HepG2 (cell line): ENCODE results near the gene XXYLT1. TPM values are rescaled to one million over a fixed set of nuclear protein-coding genes. Genes with fewer than 3 reads are reported as not detected.
A peak's percentile ranks its signal among the peaks of the same experiment; 100 is the strongest.

Experiments
- ATM ChIP-seq: fragments of 450-650 bp; IDR thresholded peaks from 2 replicates; pipeline ENCODE4 v1.7.1; 2017; ENCODE audit warnings: mild to moderate bottlenecking, borderline replicate concordance
- GABPB1 ChIP-seq: IDR thresholded peaks from 2 replicates; pipeline ENCODE4 v1.6.1; 2016; ENCODE audit warnings: mild to moderate bottlenecking, missing genetic modification reagents, moderate library complexity, missing compliant biosample characterization
- HBP1 ChIP-seq: IDR thresholded peaks from 2 replicates; pipeline ENCODE4 v1.6.1; 2016; ENCODE audit warnings: low read depth, control low read depth
- JUND ChIP-seq: sonication (generic); formaldehyde crosslinking; IDR thresholded peaks from 2 replicates; pipeline ENCODE4 v1.8.0; 2022; ENCODE audit warnings: mild to moderate bottlenecking, missing genetic modification reagents
- NAIF1 ChIP-seq: sonication (generic); formaldehyde crosslinking; IDR thresholded peaks from 2 replicates; pipeline ENCODE4 v1.5.0; 2020; ENCODE audit warnings: mild to moderate bottlenecking, missing genetic modification reagents, borderline replicate concordance
- SAFB2 ChIP-seq: sonication (generic); formaldehyde crosslinking; IDR thresholded peaks from 2 replicates; pipeline ENCODE4 v1.5.1; 2020; ENCODE audit warnings: missing genetic modification reagents, low read depth, mild to moderate bottlenecking, borderline replicate concordance
- SNAPC2 ChIP-seq: sonication (generic); formaldehyde crosslinking; IDR thresholded peaks from 2 replicates; pipeline ENCODE4 v1.8.1; 2022; ENCODE audit warnings: mild to moderate bottlenecking, missing genetic modification reagents
- SP4 ChIP-seq: sonication (generic); formaldehyde crosslinking; IDR thresholded peaks from 2 replicates; pipeline ENCODE4 v1.8.1; 2023; ENCODE audit warnings: mild to moderate bottlenecking, missing genetic modification reagents
- TFDP1 ChIP-seq: IDR thresholded peaks from 2 replicates; pipeline ENCODE4 v1.6.1; 2016; ENCODE audit warnings: missing compliant biosample characterization, missing genetic modification reagents, borderline replicate concordance
- U2AF1 ChIP-seq: fragments of 200-400 bp; formaldehyde crosslinking; optimal IDR thresholded peaks from 2 replicates; pipeline ENCODE3; 2017; ENCODE audit warnings: mild to moderate bottlenecking, low read depth, low read length
- U2AF2 ChIP-seq: fragments of 200-400 bp; formaldehyde crosslinking; IDR thresholded peaks from 2 replicates; pipeline ENCODE4 v1.6.1; 2017; ENCODE audit warnings: low read depth, mild to moderate bottlenecking, low read length
- WIZ ChIP-seq: sonication (generic); formaldehyde crosslinking; IDR thresholded peaks from 2 replicates; pipeline ENCODE4 v1.5.1; 2020; ENCODE audit warnings: mild to moderate bottlenecking, missing genetic modification reagents
- ZBTB25 ChIP-seq: IDR thresholded peaks from 2 replicates; pipeline ENCODE4 v1.6.1; 2018; ENCODE audit warnings: missing genetic modification reagents
- ZHX1 ChIP-seq: sonication (generic); formaldehyde crosslinking; IDR thresholded peaks from 2 replicates; pipeline ENCODE4 v1.8.1; 2022; ENCODE audit warnings: low read depth, mild to moderate bottlenecking, missing genetic modification reagents
- ZNF292 ChIP-seq: sonication (generic); formaldehyde crosslinking; IDR thresholded peaks from 2 replicates; pipeline ENCODE4 v1.8.1; 2022; ENCODE audit warnings: mild to moderate bottlenecking, low read depth, missing genetic modification reagents, borderline replicate concordance
- ZNF512B ChIP-seq: sonication (generic); formaldehyde crosslinking; IDR thresholded peaks from 2 replicates; pipeline ENCODE4 v1.5.1; 2020; ENCODE audit warnings: missing genetic modification reagents, mild to moderate bottlenecking, borderline replicate concordance
- ZNF619 ChIP-seq: sonication (generic); formaldehyde crosslinking; IDR thresholded peaks from 2 replicates; pipeline ENCODE4 v1.4.0; 2020; ENCODE audit warnings: mild to moderate bottlenecking, missing genetic modification reagents
- ZNF672 ChIP-seq: sonication (generic); formaldehyde crosslinking; IDR thresholded peaks from 2 replicates; pipeline ENCODE4 v1.8.1; 2022; ENCODE audit warnings: missing genetic modification reagents
- ZNF678 ChIP-seq: sonication (generic); formaldehyde crosslinking; IDR thresholded peaks from 2 replicates; pipeline ENCODE4 v1.4.0; 2020; ENCODE audit warnings: mild to moderate bottlenecking, missing genetic modification reagents
- ZSCAN25 ChIP-seq: sonication (generic); formaldehyde crosslinking; IDR thresholded peaks from 2 replicates; pipeline ENCODE4 v1.8.0; 2022; ENCODE audit warnings: mild to moderate bottlenecking, missing genetic modification reagents
- ZSCAN31 ChIP-seq: sonication (generic); formaldehyde crosslinking; IDR thresholded peaks from 2 replicates; pipeline ENCODE4 v1.5.0; 2020; ENCODE audit warnings: low read depth, mild to moderate bottlenecking, missing genetic modification reagents
- polyA plus RNA-seq, 8 experiments: library from polyadenylated mRNA; depleted of rRNA in 3 of 8; stranded (reverse) in 7 of 8; unstranded in 1 of 8; fragments of >200 nt; fragmentation: Illumina TruSeq in 4 of 8; extraction: Trizol in 4 of 8; gene quantifications; 2 replicates each; pipeline versions ENCODE4 v1.2.1 to v1.2.3, GENCODE V29; 2011 to 2016; ENCODE audit warnings: low read depth in 4 of 8, missing spikeins in 1 of 8, mixed read lengths in 1 of 8; ENCODE audit not compliant: insufficient read depth in 1 of 8
- total RNA-seq, 5 experiments: library from RNA; depleted of rRNA; stranded (reverse); fragments of >200 nt; fragmentation: Illumina TruSeq; extraction: Trizol; gene quantifications; 2 replicates each; pipeline ENCODE4 v1.2.3, GENCODE V29; 2016; ENCODE audit warnings: low read depth in 1 of 5

XXYLT1 gene
- total and polyA plus RNA-seq, 2 of the 13 experiments (the other 11 are each of a cell fraction or from before 2014, with no cell fraction given), result 17.7 to 19.0 TPM

- TF ChIP-seq HBP1 (no peak), ZNF512B (CRISPR knock-in tag) (no peak), ZNF672 (CRISPR knock-in tag) (no peak), U2AF1 (no peak), ZNF678 (no peak), ZSCAN31 (CRISPR knock-in tag) (no peak; the same call in 1 of the 2 replicates), SNAPC2 (CRISPR knock-in tag) (peak; percentile 43; the same call in 1 of the 2 replicates), NAIF1 (no peak), ZSCAN25 (no peak), ATM (no peak), TFDP1 (CRISPR knock-in tag) (no peak), ZNF292 (CRISPR knock-in tag) (peak; percentile 67; the same call in 1 of the 2 replicates), JUND (CRISPR knock-in tag) (peak; percentile 70; the same call in 1 of the 2 replicates), ZHX1 (CRISPR knock-in tag) (peak; percentile 18; the same call in 1 of the 2 replicates), SAFB2 (CRISPR knock-in tag) (no peak; the same call in 1 of the 2 replicates), SP4 (CRISPR knock-in tag) (no peak), GABPB1 (CRISPR knock-in tag) (peak; percentile 51; the same call in 1 of the 2 replicates), WIZ (CRISPR knock-in tag) (no peak), ZBTB25 (CRISPR knock-in tag) (0 out of 2 replicates have a peak, but pooled peaks have one; percentile 33), ZNF619 (CRISPR knock-in tag) (no peak), U2AF2 (no peak)
Measured at GRCh38 chr3:195160257-195160898, 110.6 kb downstream of the XXYLT1 start (continued).
